GM21515 (cell line): ENCODE measurements around the gene RPP38.

Experiments
- ATAC-seq: cut with Tn5 transposase; IDR thresholded peaks from one replicate; pipeline ENCODE4 v1.9.1; 2021; ENCODE audit not compliant: unreplicated experiment

Gene RPP38

GRCh38 chr10:15149042-15149771, 52.1 kb downstream of the RPP38 start:
- no peak for ATAC-seq

GRCh38 chr10:15150563-15150962, 53.4 kb downstream of the RPP38 start:
- no peak for ATAC-seq

- ATAC-seq = no peak
Measured at GRCh38 chr10:15152556-15152955, 55.4 kb downstream of the RPP38 start.
